DLD1 (cell line): ENCODE data around the gene ADGB.
"Not testable (repeated sequence)": the region's sequence is repeated elsewhere in the genome, so short reads cannot be mapped to it uniquely, and the experiment has no call there.

Experiments used
- in situ Hi-C: cut with HindIII; loops from 2 replicates; pipeline ENCODE4 v1.10.0; 2017; ENCODE audit warnings: low sequenced_read_pairs

The ADGB gene

GRCh38 chr6:146741609-146742008, 142.8 kb downstream of the ADGB start:
- in situ Hi-C loops: no loop called here

- in situ Hi-C loops: no loop called here
Measured at GRCh38 chr6:146753306-146753705, 154.5 kb downstream of the ADGB start.

- in situ Hi-C loops: no loop called here
Measured at GRCh38 chr6:146767632-146768031, 168.9 kb downstream of the ADGB start.

- in situ Hi-C loops: no loop called here
Measured at GRCh38 chr6:146768722-146769121, 169.9 kb downstream of the ADGB start.

- in situ Hi-C loops: no loop called here
Measured at GRCh38 chr6:146770275-146770964, 171.6 kb downstream of the ADGB start.

GRCh38 chr6:146770965-146771735, 172.4 kb downstream of the ADGB start:
- in situ Hi-C loops: no loop called here

- in situ Hi-C loops: no loop called here
Measured at GRCh38 chr6:146775220-146775619, 176.4 kb downstream of the ADGB start.

GRCh38 chr6:146781836-146782235, 183.1 kb downstream of the ADGB start:
- in situ Hi-C loops: no loop called here

- in situ Hi-C loops: no loop called here
Measured at GRCh38 chr6:146785001-146785585, 186.3 kb downstream of the ADGB start.

GRCh38 chr6:146787876-146788508, 189.2 kb downstream of the ADGB start:
- in situ Hi-C loops: no loop called here

GRCh38 chr6:146790561-146791091, 191.9 kb downstream of the ADGB start:
- in situ Hi-C loops: no loop called here

- in situ Hi-C loops: no loop called here
Measured at GRCh38 chr6:146791930-146792329, 193.2 kb downstream of the ADGB start.

GRCh38 chr6:146793218-146793617, 194.4 kb downstream of the ADGB start:
- in situ Hi-C loops: not testable (repeated sequence)

- in situ Hi-C loops: no loop called here
Measured at GRCh38 chr6:146795479-146796133, 196.8 kb downstream of the ADGB start.

GRCh38 chr6:146803167-146803566, 204.4 kb downstream of the ADGB start:
- in situ Hi-C loops: not testable (repeated sequence)

- in situ Hi-C loops: no loop called here
Measured at GRCh38 chr6:146803601-146804000, 204.8 kb downstream of the ADGB start.

- in situ Hi-C loops: no loop called here
Measured at GRCh38 chr6:146805546-146806325, 207.0 kb downstream of the ADGB start.

- in situ Hi-C loops: not testable (repeated sequence)
Measured at GRCh38 chr6:146809014-146809413, 210.2 kb downstream of the ADGB start.

- in situ Hi-C loops: not testable (repeated sequence)
Measured at GRCh38 chr6:146812811-146813321, 214.1 kb downstream of the ADGB start.

GRCh38 chr6:146813554-146813953, 214.8 kb downstream of the ADGB start:
- in situ Hi-C loops: no loop called here
